ENCODE data around the gene ZNF195. TPM values are rescaled to one million over a fixed set of nuclear protein-coding genes. Genes with fewer than 3 reads are reported as not detected.
"Not testable (repeated sequence)": the region's sequence is repeated elsewhere in the genome, so short reads cannot be mapped to it uniquely, and the experiment has no call there.

ZNF195 gene
- total RNA-seq: 10 to 100 TPM; 30.9 to 38.7 TPM

DNA sequence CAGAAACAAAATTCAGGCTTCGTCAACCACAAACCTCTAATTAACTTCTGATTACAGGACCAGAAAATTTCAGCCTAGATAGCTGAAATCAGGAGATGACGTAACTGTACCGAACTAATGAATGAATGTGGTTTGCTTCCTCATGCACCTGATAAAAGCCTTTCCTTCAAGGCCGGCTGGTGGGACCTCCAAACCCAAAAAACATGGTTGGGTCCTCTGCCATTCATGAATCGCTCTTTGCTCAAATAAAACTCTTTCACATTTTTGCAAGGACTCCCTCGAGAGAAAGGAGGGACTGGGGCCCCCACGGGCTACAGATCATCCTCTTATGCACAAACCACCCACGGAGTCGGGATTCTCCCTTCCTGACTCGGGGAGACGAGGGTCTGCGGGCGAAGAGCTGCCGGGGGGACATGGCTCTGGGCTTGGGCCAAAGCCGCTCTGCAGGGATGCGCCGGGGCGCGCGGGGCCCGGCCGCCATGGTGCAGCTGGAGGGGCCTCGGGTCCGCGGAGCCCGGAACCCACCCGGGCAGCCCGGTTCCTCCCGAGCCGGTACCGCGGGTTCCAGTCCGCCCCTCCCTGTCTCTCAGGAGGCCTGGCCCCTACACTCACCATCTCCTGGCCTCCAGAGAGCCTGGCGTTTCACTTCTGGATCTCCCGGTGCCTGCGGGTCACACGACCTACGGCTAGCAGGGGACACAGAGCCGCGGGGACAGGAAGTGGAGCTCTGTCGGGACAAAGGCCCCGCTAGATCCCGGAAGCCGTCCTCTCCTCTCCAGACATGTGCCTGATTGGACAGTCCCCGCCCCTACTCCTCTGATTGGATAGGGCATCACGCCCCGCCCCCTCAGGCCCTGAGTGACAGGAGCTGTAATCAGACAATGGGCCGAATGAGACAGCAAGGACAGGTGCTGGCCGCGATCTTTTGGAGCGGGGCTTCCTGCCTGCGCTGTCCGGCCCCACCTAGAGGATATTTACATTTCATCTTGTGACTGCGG lies at the start of gene ZNF195:
Gene ZNF195, minus strand, starts transcription at position 721 of the 998 bp plus-strand sequence. Its CDS starts 106 bp downstream, at position 615.
- H3K27ac Mint-ChIP-seq: peak within 1 kb of the TSS; percentile 83
- peaks cover 11 to 32% of the 10 kb centered on the region in 2 donors for H3K36me3 Mint-ChIP-seq (ENCODE audit: insufficient read depth in 2 of 2)
- H3K4me1 Mint-ChIP-seq (ENCODE audit: low read depth): peaks cover 45% of the 10 kb centered on the region
- peak; percentile 100 for ATAC-seq (replicated peaks in 1 of 2)
- H3K9me3 Mint-ChIP-seq: peaks cover 1 to 5% of the 10 kb centered on the region in 2 donors
- no peaks in the 10 kb centered on the region for H3K27me3 Mint-ChIP-seq (ENCODE audit: low read depth)
- peak; percentile 99 for DNase-seq
- peak within 1 kb of the TSS; percentile 93 to 94 for H3K4me3 Mint-ChIP-seq

DNA sequence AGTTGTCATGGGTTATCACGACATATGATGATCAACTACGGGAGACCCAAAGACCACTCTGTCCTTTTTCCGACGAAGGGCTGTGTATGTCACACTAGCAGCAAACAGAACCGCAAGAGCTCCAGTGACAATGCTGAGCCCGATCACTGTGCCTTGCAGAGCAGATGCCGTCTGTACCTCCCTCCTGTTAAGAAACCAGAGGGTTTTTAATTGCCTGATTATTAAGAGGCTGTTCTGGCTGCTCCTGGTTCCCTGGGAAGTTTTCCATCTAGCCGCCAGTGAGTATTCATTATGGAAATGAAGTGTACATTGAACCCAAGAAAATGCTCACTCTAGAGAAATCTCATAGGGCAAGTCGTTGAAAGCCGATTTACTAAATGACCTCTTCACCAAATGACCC lies 49.1 kb upstream of the ZNF195 start:
- not testable (repeated sequence) for H3K27ac Mint-ChIP-seq; DNase-seq; H3K4me3 Mint-ChIP-seq; H3K27me3 Mint-ChIP-seq (ENCODE audit: low read depth); H3K9me3 Mint-ChIP-seq; ATAC-seq (replicated peaks in 1 of 2); H3K36me3 Mint-ChIP-seq (ENCODE audit: insufficient read depth in 2 of 2); H3K4me1 Mint-ChIP-seq (ENCODE audit: low read depth)

GRCh38 chr11:3426541-3426940 lies 47.6 kb upstream of the ZNF195 start:
- H3K4me1 Mint-ChIP-seq (ENCODE audit: low read depth): peaks cover 13% of the 10 kb centered on the region
- not testable (repeated sequence) for H3K27ac Mint-ChIP-seq; H3K9me3 Mint-ChIP-seq; ATAC-seq (replicated peaks in 1 of 2); DNase-seq; H3K36me3 Mint-ChIP-seq (ENCODE audit: insufficient read depth in 2 of 2); H3K27me3 Mint-ChIP-seq (ENCODE audit: low read depth); H3K4me3 Mint-ChIP-seq

- not testable (repeated sequence) for H3K36me3 Mint-ChIP-seq (ENCODE audit: insufficient read depth in 2 of 2); ATAC-seq (replicated peaks in 1 of 2); H3K27me3 Mint-ChIP-seq (ENCODE audit: low read depth); H3K27ac Mint-ChIP-seq; H3K9me3 Mint-ChIP-seq; DNase-seq
- Mint-ChIP-seq H3K4me3 (peak overlapping the region; percentile 94 to 96), H3K4me1 (ENCODE audit: low read depth) (peaks cover 28% of the 10 kb centered on the region)
Measured at GRCh38 chr11:3423928-3424327, 45.0 kb upstream of the ZNF195 start.

DNA sequence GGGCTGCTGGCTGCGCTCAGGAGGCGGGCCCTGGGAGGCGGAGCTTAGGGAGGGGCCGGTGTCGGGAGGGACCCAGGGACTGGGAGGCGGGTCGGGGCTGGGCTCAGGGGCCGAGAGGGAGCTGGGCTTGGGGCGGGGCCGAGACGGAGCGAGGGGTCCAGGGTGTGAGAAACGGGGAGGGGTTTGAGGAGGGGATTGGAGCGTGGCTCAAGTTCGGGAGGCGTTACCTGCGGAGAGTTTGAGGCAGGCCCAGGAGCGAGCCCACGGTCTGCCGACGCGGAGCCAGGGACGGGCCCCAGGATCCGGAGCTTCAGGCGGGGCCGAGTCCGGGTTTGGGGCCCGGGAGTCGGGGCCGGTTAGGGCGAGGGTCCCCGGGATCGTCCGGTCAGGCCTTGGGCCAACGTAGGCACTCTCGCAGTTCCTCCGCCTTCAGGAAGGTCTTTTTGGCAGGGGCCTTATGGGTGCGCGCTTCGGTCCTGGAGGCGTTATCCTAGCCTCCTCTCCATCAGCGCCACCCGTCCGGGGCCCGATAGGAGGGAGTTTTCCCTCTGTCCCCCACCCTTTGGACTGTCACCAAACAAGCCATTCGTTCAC lies 44.3 kb upstream of the ZNF195 start:
- peak in 1 of 2 donors; percentile 8 for DNase-seq
- not testable (repeated sequence) for H3K36me3 Mint-ChIP-seq (ENCODE audit: insufficient read depth in 2 of 2); H3K27me3 Mint-ChIP-seq (ENCODE audit: low read depth); ATAC-seq (replicated peaks in 1 of 2); H3K27ac Mint-ChIP-seq; H3K9me3 Mint-ChIP-seq
- Mint-ChIP-seq H3K4me1 (ENCODE audit: low read depth) (peaks cover 28% of the 10 kb centered on the region), H3K4me3 (peak overlapping the region; percentile 94 to 96)

DNA sequence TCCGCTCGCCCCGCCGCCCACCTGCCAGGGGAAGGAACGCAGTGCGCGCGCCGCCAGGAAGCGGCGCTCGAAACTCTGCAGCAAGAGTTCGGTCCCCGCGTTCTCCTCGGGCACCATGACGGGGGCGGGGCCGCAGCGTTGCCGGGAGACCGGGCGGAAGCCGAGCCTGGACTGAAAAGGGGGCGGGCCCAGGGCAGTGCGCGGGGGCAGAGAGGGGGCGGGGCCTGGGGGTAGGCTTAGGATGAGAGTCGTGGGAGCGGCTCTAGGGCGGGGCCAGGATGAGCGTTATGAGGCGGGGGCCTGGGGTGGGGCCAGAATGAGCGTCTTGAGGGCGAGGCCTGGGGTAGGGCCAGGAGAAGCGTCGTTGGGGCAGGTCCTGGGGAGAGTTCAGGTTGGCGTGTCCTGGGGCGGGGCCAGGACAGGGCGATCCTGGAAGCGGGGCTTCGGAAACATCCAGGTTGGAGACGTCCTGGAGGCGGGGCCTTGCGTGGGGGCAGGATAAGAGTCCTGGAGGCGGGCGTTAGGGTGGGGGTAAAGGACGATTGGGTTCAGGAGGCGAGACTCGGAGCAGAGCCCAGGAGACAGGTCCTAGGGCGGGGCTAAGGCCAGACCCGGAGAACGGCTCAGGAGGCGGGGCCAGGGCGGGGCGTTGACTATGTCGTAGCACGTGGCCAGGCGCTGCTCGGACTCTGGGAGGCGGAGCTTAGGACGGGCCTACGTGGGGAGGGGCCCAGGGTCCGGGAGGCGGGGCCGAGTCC lies 43.6 kb upstream of the ZNF195 start:
- DNase-seq (peak; percentile 99), ATAC-seq (replicated peaks in 1 of 2) (peak; percentile 99)
- not testable (repeated sequence) for H3K27me3 Mint-ChIP-seq (ENCODE audit: low read depth); H3K9me3 Mint-ChIP-seq; H3K36me3 Mint-ChIP-seq (ENCODE audit: insufficient read depth in 2 of 2)
- Mint-ChIP-seq H3K4me3 (peak overlapping the region; percentile 94 to 96), H3K27ac (peak overlapping the region; percentile 66), H3K4me1 (ENCODE audit: low read depth) (peaks cover 28% of the 10 kb centered on the region)

DNA sequence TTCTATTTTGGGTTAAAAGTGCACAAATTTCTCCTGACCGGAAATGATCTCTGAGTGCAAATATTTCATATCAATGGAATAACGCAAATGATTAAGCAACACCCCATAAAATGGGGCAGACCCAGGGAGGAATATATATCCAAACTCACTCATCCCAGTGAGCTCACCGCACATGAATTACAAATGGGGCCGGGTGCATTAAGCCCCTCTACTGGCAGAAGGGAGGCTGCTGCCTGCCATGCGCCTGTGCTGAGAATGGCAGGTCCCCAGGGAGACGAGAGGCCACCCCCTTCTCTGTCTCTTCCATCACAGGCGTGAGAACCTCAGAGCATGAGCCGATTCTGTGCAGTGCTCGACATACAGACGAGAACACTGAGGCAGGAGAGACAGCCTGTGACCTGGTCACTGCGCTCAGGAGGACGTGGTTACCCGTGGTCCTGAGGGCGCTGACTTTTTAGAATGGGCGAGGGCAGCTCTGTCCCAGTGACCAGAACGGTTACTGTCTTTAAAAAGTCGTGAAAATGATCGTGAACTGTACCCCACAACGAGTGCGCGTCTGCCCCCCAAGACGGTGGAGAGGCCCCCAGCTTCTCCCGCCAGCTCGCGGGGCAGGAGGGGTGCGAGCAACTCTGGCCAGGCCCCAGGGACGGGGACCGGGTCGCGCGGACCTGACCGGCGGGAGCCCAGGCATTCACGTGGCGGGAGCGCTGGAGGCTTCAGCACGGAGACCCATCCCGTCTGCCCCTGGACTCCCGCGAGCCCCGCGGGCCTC lies 42.8 kb upstream of the ZNF195 start:
- H3K27me3 Mint-ChIP-seq (ENCODE audit: low read depth); ATAC-seq (replicated peaks in 1 of 2); H3K27ac Mint-ChIP-seq; H3K36me3 Mint-ChIP-seq (ENCODE audit: insufficient read depth in 2 of 2); H3K9me3 Mint-ChIP-seq: not testable (repeated sequence)
- H3K4me1 Mint-ChIP-seq (ENCODE audit: low read depth): peaks cover 28% of the 10 kb centered on the region
- H3K4me3 Mint-ChIP-seq: peak overlapping the region; percentile 94 to 96
- peak in 1 of 2 donors; percentile 6 for DNase-seq

GRCh38 chr11:3420281-3421042 lies 41.5 kb upstream of the ZNF195 start:
- H3K36me3 Mint-ChIP-seq (ENCODE audit: insufficient read depth in 2 of 2); DNase-seq; H3K27me3 Mint-ChIP-seq (ENCODE audit: low read depth); H3K9me3 Mint-ChIP-seq; H3K4me3 Mint-ChIP-seq; ATAC-seq (replicated peaks in 1 of 2); H3K27ac Mint-ChIP-seq: not testable (repeated sequence)
- H3K4me1 Mint-ChIP-seq (ENCODE audit: low read depth): peaks cover 28% of the 10 kb centered on the region

DNA sequence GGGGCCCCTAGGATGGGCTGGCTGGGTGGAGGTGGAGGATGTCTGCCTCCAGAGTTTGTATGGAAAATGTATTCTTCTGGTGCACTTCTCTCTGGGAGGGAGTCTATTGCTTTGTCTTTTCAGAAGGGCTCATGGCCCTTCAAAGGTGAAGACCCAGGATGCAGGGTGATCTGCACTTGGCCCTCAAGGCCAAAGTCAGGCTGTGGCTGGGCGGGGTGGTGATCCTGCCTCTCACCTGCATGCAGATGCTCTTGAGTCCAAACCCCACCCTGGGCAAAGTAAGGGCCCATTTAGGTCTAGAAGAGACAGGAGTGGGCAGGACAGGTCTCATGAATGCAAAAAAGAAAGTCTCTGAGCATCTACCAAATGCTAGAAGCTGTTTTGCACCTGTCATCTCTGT lies 40.5 kb upstream of the ZNF195 start:
- H3K4me3 Mint-ChIP-seq, H3K27ac Mint-ChIP-seq: not testable (repeated sequence)

GRCh38 chr11:3417047-3417446 lies 38.1 kb upstream of the ZNF195 start:
- H3K27me3 Mint-ChIP-seq (ENCODE audit: low read depth); H3K36me3 Mint-ChIP-seq (ENCODE audit: insufficient read depth in 2 of 2); H3K9me3 Mint-ChIP-seq; H3K4me3 Mint-ChIP-seq; H3K27ac Mint-ChIP-seq; ATAC-seq (replicated peaks in 1 of 2): not testable (repeated sequence)
- peak; percentile 68 to 70 for DNase-seq
- H3K4me1 Mint-ChIP-seq (ENCODE audit: low read depth): peaks cover 19% of the 10 kb centered on the region

More for the DNA sequence above, 40.5 kb upstream of the ZNF195 start:
- peaks cover 28% of the 10 kb centered on the region for H3K4me1 Mint-ChIP-seq (ENCODE audit: low read depth)
- ATAC-seq (replicated peaks in 1 of 2); H3K9me3 Mint-ChIP-seq; H3K27me3 Mint-ChIP-seq (ENCODE audit: low read depth); DNase-seq; H3K36me3 Mint-ChIP-seq (ENCODE audit: insufficient read depth in 2 of 2): not testable (repeated sequence)

- DNase-seq; H3K27me3 Mint-ChIP-seq (ENCODE audit: low read depth); H3K4me1 Mint-ChIP-seq (ENCODE audit: low read depth); H3K27ac Mint-ChIP-seq; H3K9me3 Mint-ChIP-seq; H3K4me3 Mint-ChIP-seq; ATAC-seq (replicated peaks in 1 of 2); H3K36me3 Mint-ChIP-seq (ENCODE audit: insufficient read depth in 2 of 2): not testable (repeated sequence)
Measured at GRCh38 chr11:3415301-3415700, 36.4 kb upstream of the ZNF195 start.

GRCh38 chr11:3413666-3414065 lies 34.7 kb upstream of the ZNF195 start:
- not testable (repeated sequence) for H3K9me3 Mint-ChIP-seq; ATAC-seq (replicated peaks in 1 of 2); H3K36me3 Mint-ChIP-seq (ENCODE audit: insufficient read depth in 2 of 2); DNase-seq; H3K27ac Mint-ChIP-seq; H3K27me3 Mint-ChIP-seq (ENCODE audit: low read depth); H3K4me1 Mint-ChIP-seq (ENCODE audit: low read depth); H3K4me3 Mint-ChIP-seq
